Calu3 (cell line): ENCODE data around the gene TNFRSF25. TPM values are rescaled to one million over a fixed set of nuclear protein-coding genes. Genes with fewer than 3 reads are reported as not detected.

Experiments used
- BruUV-seq: library from RNA; stranded (reverse); fragments of 400-500 nt; replicated peaks from 2 replicates; lab custom pipeline; 2021; lab: Mats Ljungman, UMichigan
- CTCF ChIA-PET: fragments of 300-600 bp; sonication (Branson Sonifier 250); formaldehyde crosslinking; loops from one replicate; lab custom pipeline; 2022; ENCODE audit warnings: antibody characterized with exemption; lab: Charles Lee
- DNase-seq: peaks from one replicate; pipeline ENCODE4 v3.0.0; 2022
- H3K27ac Mint-ChIP-seq: one replicate; pipeline ENCODE4 v1.8.0; 2022; ENCODE audit warnings: mixed read lengths; ENCODE audit not compliant: unreplicated experiment
- H3K27me3 Mint-ChIP-seq: one replicate; pipeline ENCODE4 v1.8.0; 2022; ENCODE audit warnings: mixed read lengths; ENCODE audit not compliant: unreplicated experiment
- H3K36me3 Mint-ChIP-seq: one replicate; pipeline ENCODE4 v1.8.0; 2022; ENCODE audit warnings: mild to moderate bottlenecking, moderate library complexity, mixed read lengths; ENCODE audit not compliant: insufficient read depth, unreplicated experiment
- H3K4me1 Mint-ChIP-seq: one replicate; pipeline ENCODE4 v1.8.0; 2022; ENCODE audit warnings: mild to moderate bottlenecking, low read depth, mixed read lengths; ENCODE audit not compliant: unreplicated experiment
- H3K4me3 Mint-ChIP-seq: one replicate; pipeline ENCODE4 v1.8.0; 2022; ENCODE audit warnings: mild to moderate bottlenecking, low read depth, moderate library complexity, mixed read lengths; ENCODE audit not compliant: unreplicated experiment
- H3K9me3 Mint-ChIP-seq: one replicate; pipeline ENCODE4 v1.8.0; 2022; ENCODE audit warnings: low read depth, mixed read lengths; ENCODE audit not compliant: unreplicated experiment
- CTCF ChIP-seq: fragments of 200-600 bp; IDR thresholded peaks from one replicate; pipeline ENCODE4 v1.8.0; 2022; ENCODE audit warnings: antibody characterized with exemption; ENCODE audit not compliant: unreplicated experiment
- intact Hi-C: fragments of 100-400 bp; cut with micrococcal nuclease; formaldehyde crosslinking; loops from one replicate; pipeline ENCODE4 v1.10.0; 2022; ENCODE audit not compliant: unreplicated experiment
- total RNA-seq: library from RNA; stranded (reverse); gene quantifications from 2 replicates; pipeline ENCODE4 v1.2.3, GENCODE V29; 2022

Gene TNFRSF25
- total RNA-seq, 1 experiment from 2014 or later = 6.4 TPM

GRCh38 chr1:6461538-6462411 lies 4.2 kb downstream of the TNFRSF25 start:
- H3K9me3 Mint-ChIP-seq = peaks cover 2% of the 10 kb centered on the region
- H3K27me3 Mint-ChIP-seq = no peaks in the 10 kb centered on the region
- H3K27ac Mint-ChIP-seq = no peak overlapping the region
- BruUV-seq = no TSS peak
- H3K4me1 Mint-ChIP-seq = no peaks in the 10 kb centered on the region
- peaks cover 6% of the 10 kb centered on the region for H3K36me3 Mint-ChIP-seq
- H3K4me3 Mint-ChIP-seq = no peak overlapping the region
- intact Hi-C loops = no loop called here
- no peak for TF ChIP-seq CTCF
- DNase-seq = no peak
- CTCF ChIA-PET = no interaction called here

GRCh38 chr1:6461051-6461530 lies 4.9 kb downstream of the TNFRSF25 start:
- Mint-ChIP-seq H3K27me3 (no peaks in the 10 kb centered on the region), H3K27ac (no peak overlapping the region), H3K4me1 (no peaks in the 10 kb centered on the region), H3K36me3 (peaks cover 6% of the 10 kb centered on the region), H3K4me3 (no peak overlapping the region), H3K9me3 (peaks cover 2% of the 10 kb centered on the region)
- intact Hi-C loops = no loop called here
- no TSS peak for BruUV-seq
- no peak for TF ChIP-seq CTCF
- CTCF ChIA-PET = no interaction called here
- DNase-seq = no peak

- no peaks in the 10 kb centered on the region for H3K4me1 Mint-ChIP-seq
- no TSS peak for BruUV-seq
- CTCF ChIA-PET = no interaction called here
- H3K27ac Mint-ChIP-seq = no peak overlapping the region
- H3K9me3 Mint-ChIP-seq = peaks cover 2% of the 10 kb centered on the region
- H3K4me3 Mint-ChIP-seq = no peak overlapping the region
- DNase-seq = no peak
- TF ChIP-seq CTCF = no peak
- intact Hi-C loops = no loop called here
- H3K36me3 Mint-ChIP-seq = peaks cover 6% of the 10 kb centered on the region
- no peaks in the 10 kb centered on the region for H3K27me3 Mint-ChIP-seq
Observed at GRCh38 chr1:6460301-6461050, 5.5 kb downstream of the TNFRSF25 start.

- Mint-ChIP-seq H3K4me3 (no peak overlapping the region), H3K27ac (no peak overlapping the region)
- CTCF ChIA-PET = no interaction called here
Observed at GRCh38 chr1:6459850-6460265, 6.1 kb downstream of the TNFRSF25 start.

More at GRCh38 chr1:6459850-6460265, 6.1 kb downstream of the TNFRSF25 start:
- H3K9me3 Mint-ChIP-seq = peaks cover 2% of the 10 kb centered on the region
- no peak for DNase-seq
- BruUV-seq = no TSS peak
- H3K27me3 Mint-ChIP-seq = no peaks in the 10 kb centered on the region
- H3K4me1 Mint-ChIP-seq = no peaks in the 10 kb centered on the region
- H3K36me3 Mint-ChIP-seq = peaks cover 6% of the 10 kb centered on the region
- no peak for TF ChIP-seq CTCF
- intact Hi-C loops = no loop called here
